NCI-H748 treated with DMSO at 0.1 percent for 48 hours (cell line): ENCODE measurements around the gene FKBP1B.
A peak's percentile ranks its signal among the peaks of the same experiment; 100 is the strongest.
"Not testable (repeated sequence)": the region's sequence is repeated elsewhere in the genome, so short reads cannot be mapped to it uniquely, and the experiment has no call there.

Experiments
- DNase-seq: peaks from one replicate; lab custom pipeline; 2025; lab: John Stamatoyannopoulos, UW

The FKBP1B gene

DNA sequence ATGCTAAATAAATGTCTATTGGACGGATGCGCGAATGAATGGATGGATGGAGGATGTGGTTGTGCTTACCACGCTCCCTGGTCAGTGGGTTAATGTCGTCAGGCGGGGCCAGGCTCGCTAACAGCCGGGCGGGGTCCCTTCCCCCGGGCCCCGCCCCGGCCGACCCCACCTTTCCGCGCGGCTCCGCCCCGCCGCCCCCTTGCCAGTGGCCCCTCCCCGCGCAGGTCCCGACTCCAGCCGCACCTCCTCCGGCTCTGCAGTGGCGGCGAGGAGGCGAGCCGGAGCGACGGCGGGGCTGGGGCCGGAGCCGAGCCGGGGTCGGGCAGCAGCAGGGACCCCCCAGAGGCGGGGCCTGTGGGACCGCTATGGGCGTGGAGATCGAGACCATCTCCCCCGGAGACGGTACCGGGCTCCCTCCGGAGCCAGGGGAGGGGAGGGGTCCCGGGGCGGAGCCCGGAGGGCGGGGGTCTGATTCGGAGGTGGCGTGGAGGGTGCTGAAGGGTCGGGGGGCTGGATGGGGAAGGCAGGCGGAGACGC is at the start of gene FKBP1B:
Gene FKBP1B, plus strand, starts transcription at position 257 of the 537 bp plus-strand sequence. Its CDS starts 109 bp downstream, at position 366.
- peak; percentile 92 for DNase-seq

DNA sequence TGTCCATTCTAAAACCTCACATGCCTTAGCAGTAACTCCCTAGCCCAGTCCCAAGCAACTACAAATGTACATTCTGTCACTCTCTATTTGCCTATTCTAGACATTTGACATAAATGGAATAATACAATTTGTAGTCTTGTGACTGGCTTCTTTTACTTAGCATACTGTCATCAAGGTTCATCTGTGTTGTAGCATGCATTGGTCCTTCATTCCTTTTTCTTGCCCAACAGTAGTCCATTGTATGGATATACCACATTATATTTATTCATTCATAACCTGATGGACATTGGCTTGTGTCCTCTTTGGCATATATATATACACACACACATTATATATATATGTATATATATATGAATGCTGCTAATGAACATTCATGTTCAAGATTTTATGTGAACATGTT is 41.8 kb upstream of the FKBP1B start:
- DNase-seq = no peak

DNA sequence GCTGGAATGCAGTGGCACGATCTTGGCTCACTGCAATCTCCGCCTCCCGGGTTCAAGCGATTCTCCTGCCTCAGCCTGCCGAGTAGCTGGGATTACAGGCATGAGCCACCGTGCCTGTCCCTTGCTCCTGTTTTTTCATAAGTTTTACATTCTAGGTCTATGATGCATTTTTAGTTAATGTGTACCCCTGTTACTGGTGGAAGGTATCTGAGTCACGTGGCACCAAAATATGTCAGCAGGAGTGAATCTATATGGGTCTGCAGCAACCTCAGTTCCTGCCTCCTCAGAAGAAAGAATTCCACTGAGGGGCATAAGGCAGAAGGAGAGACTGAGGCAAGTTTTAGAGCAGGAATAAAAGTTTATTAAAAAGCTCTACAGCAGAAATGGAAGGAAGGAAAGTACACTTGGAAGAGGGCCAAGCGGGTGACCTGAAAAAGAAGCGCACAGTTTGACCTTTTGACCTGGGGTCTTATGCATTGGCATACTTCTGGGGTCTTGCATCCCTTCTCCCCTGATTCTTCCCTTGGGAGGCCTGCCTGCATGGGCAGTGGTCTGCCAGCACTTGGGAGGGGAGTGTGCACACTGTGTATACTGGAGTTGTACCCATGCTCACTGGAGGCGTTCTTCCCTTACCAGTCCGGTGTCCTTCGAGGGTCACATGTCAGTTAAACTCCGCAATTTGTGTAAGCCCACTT is 40.7 kb upstream of the FKBP1B start:
- DNase-seq = no peak

DNA sequence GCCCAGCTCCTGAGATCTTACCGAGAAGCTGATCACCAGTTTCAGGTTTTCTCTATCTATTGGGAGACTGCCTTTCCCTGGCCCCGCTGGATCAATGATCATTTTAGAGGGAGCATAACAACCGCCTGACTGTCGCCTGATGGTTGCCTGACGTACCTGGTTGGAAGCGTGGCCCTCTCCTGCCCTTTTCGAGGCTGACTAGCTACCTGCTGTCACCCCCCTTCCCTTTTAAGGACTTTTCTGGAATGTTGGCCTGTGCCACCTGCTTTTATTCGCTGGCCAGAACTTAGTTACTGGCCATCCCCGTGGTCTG is 40.2 kb upstream of the FKBP1B start:
- DNase-seq = no peak

DNA sequence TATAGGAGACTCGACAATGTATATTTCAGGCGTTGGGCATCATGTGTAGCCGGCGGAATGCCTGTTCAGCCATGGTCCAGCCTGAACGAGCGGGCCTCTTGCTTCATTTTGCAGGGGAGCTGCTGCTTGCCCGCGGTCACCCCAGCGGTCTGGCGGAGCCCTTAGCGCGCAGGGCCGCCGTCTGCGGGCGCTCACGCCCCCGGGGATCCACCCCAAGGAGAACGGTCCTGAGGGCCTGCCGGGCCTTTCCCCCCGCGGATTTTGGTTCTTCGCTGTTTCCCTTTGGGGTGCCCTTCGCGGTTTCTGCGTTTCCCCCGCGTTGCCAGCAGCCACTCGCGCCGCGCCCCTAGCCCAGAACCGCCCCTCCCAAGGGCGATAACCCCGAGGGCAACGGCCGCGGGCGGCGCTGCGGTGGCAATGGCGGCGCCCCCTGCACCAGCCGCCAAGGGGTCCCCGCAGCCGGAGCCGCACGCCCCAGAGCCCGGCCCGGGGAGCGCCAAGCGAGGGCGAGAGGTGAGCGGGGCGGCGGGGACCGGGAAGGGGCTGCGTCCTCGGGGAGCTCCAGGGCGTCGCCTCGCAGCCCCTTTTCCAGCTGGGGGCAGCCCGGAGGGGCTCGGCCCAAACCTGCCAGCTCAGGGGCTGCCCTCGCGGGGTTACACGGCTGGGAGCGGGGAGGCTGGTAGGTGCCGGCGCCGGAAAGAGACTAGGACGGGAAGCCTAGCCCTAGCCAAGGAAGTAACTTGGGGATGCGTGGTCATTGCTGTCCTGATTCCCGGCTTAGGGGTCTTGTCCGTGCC is 39.7 kb upstream of the FKBP1B start, which contains the start of gene MFSD2B:
Gene MFSD2B, plus strand, starts transcription at position 406 of the 797 bp plus-strand sequence. Its CDS starts 12 bp downstream, at position 418.
- no peak for DNase-seq

DNA sequence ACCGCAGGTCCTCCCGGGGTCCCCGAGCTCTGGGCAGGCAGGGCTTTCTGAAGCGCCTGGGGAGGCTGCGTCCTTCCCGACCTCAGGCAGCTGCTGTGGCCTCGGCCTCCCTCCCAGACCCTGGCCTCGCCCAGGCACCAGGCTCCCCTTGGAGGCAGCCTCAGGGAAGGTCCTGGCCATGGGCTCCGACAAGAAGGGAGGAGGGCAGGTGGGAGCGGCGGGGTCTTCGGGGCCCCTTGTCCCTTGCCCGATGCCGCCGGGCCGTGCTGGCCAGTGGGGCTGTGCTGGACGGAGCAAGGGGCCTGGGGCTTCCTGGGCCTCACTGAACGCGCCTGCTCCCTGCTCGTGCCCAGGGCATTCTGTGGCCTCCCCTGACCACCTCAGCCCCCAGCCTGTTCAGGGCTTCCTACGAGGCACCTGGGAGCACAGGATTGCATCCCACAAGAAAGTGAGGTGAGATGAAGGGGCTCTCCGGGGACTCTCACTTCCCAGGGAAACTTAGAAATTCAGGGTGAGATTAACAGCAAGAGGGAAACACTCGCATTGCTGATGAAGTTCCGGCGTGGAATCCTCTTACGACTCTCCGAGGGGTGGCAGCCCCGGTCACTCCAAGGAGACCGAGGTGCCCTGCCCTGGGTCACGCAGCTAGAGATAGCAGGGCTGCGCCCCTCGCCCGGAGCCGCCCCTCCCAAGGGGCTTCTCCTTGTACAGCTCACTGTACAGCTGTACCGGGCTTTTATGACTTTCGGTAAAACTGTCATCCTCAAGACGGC is 38.9 kb upstream of the FKBP1B start:
- no peak for DNase-seq

DNA sequence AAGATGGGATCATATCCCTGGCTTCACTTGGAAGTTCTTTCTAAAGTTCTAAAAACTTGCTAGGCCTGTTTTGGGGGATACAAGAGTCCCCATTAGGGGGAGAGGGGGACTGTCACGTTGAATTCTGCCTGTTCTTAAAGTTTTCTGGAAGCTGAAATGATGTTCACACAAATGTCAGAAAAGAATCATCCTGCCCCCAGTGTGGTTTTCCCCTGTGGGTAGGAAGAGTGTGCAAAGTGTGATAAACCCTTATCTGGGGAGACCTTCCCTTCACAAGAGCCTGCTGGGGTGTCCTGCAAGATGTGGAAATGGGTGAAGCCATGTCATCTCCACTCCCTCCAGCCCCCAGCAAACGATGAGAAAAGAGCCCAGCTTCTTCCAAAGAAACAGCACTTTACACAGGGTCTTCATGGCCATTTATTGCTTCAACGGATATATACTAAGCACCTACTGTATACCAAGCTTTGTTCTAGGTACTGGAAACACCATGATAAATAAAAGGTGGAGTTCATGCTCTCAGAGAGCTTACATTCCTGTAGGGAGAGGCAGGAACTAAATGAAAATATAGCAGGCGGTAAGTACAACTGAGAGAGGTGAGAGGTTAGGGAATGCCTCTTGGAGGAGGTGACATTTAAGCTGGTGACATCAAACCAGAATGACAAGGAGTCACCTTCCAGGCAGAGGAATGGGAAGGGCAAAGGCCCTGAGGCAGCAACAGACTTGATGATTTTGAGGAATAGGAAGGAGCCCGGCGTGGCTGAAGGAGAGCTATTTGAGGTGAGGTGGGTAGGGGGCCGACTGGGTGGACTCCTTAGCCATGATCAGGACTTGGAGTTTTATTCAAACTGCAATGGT is 38.1 kb upstream of the FKBP1B start:
- no peak for DNase-seq

DNA sequence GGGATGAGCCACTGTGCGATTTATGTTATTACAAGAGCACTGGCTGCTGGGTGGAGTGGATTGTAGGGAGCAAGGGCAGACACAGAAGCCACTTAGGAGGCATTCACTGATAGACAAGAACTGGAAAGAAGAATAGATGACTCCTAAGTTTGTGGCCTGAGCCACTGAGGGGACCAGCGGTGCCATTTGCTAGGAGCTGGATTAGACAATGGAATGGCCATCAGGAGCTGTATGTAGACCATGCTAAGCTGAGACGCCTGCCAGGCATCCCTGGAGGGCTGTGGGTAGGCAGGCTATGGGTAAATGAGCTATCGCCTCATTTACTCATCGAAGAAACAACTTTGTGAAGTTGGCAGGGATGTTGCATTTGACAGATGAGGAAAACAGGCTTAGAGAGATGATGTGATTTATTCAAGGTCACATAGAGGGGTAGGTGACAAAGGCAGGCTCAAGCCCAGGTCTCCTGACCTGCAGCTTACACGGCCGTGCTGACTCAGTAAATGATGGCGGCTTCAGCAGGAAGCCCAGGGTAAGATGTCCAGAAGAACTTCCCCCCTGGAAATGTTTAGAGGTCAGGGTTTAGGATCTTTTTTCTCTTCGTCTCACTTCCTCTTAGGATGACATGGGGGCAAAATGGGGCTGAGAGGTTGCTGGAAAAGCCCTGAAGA is 36.9 kb upstream of the FKBP1B start:
- no peak for DNase-seq

DNA sequence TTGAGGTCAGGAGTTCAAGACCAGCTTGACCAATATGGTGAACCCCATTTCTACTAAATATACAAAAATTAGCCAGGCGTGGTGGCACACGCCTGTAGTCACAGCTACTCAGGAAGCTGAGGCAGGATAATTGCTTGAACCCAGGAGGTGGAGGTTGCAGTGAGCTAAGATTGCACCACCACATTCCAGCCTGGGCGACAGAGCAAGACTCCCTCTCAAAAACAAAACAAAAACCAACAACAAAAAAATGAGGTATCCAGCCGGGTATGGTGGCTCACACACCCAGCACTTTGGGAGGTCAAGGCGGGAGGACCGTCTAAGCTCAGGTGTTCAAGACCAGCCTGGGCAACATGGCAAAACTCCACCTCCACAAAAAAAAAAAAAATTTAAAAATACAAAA is 34.6 kb upstream of the FKBP1B start:
- DNase-seq = not testable (repeated sequence)

DNA sequence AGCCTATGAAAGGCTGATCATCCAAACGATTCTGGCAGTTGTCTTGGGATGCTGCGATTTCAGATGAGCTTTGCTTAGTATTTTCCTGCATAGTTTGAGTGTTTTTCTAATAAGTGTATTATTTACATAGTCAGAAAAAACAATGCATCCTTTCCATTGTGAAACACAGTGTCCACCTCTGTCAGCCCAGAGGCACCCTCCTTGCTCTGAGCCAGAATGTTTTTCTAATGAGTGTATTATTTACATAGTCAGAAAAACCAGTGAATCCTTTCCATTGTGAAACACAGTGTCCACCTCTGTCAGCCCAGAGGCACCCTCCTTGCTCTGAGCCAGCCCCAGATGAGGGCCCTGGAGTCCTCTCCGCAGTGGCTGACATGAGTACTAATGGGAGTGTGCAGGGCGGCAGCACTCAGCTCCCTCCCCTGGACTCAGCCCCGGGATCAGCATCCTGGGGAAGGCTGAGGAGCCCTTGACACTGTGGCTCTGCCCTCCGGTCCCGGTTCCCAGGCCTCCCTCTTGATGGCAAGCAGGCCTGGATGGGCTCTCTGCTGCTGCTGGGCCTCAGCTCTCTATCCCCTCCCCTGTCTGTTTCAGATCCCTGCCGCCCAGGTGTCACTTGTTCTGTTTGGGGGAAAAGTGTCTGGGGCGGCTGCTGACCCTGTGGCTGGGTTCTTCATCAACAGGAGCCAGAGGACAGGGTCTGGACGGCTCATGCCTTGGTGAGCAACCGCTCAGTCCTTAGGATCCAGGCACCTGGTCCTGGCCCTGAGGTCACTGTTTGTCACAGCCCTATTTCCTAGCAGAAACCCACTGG is 33.8 kb upstream of the FKBP1B start:
- DNase-seq = no peak

DNA sequence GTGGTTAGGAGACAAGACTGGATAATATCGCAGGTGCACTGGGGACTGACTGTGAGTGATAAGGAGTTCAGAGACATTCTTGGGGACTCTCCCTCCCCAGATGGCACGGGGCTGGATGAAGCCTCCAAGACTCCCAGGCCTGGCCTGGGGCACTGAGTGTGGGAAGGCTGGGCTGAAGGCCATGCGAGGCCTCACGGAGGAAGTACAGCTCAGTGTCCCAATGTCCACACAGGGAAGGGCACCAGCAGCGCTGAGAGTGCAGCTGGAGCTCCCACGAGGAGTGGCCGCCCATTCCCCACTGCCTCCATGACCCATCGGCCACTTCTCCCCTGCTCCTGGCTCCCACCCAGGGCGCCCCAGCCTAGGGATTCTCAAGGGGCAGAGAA is 33.2 kb upstream of the FKBP1B start:
- no peak for DNase-seq

DNA sequence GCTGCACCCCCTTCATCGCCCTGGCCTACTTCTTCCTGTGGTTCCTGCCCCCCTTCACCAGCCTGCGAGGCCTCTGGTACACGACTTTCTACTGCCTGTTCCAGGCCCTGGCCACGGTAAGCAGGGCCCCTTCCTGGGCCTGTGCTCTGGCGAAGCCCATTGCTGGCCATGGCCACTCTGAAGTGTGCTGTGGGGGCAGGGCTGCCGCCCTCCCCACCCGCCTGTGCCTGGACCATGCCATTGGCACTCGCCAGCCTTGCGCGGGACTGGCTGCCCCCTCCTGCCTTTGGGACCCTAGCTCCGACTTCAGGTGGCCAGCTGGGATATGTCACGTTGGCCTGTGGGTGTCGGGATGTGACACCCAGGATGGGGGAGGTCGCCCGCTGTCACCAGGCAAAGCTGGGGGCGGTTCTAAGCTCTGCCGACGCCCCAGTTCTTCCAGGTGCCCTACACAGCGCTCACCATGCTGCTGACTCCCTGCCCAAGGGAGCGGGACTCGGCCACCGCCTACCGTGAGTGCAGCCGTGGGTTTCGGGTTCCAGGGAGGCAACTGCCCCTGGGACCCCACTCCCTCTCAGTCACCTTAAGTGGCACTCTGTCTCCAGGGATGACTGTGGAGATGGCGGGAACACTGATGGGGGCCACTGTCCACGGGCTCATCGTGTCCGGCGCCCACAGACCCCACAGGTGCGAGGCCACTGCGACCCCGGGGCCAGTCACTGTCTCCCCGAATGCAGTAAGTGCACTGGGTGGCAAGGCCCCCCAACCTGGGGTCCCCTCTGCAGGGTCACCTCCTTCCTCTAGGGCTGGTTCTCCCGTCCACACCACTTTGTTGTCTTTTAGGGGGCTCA is 32.5 kb upstream of the FKBP1B start:
- DNase-seq = no peak

DNA sequence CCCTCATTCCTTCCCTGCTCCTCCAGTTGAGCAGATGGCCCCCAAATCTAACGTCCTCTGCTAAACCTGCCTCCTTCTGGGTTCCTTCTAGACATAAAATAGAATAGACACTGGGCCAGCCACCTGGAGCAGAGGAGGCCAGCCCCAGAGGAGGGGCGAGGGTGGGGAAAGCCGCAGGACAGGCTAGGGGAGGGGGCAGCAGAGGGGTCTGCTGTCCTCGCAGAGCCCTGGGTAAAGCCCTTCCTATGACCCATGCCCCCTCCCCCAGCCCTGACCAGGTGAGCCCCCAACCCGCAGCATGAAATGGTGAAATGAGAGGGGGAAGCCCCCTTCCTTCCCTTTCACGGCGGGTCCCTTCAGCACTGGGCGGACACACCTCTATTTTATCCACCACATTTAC is 31.8 kb upstream of the FKBP1B start:
- DNase-seq = no peak

DNA sequence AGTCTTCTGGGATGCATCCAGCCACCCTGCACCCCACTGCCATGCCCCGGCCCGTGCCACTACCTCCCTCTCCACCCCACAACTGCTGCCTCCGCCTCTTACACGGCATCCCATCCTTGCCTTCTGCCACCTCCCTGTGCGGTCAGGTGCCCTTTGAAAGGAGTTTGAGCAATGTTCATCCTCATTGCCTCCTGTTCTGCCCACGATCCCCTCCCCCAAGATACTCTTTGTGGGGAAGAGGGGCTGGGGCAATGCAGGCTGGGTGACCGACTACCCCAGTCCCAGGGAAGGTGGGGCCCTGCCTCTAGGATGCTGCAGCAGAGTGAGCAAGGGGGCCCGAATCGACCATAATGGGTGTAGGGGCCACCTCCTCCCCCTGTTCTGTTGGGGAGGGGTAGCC is 31.3 kb upstream of the FKBP1B start:
- DNase-seq = no peak

DNA sequence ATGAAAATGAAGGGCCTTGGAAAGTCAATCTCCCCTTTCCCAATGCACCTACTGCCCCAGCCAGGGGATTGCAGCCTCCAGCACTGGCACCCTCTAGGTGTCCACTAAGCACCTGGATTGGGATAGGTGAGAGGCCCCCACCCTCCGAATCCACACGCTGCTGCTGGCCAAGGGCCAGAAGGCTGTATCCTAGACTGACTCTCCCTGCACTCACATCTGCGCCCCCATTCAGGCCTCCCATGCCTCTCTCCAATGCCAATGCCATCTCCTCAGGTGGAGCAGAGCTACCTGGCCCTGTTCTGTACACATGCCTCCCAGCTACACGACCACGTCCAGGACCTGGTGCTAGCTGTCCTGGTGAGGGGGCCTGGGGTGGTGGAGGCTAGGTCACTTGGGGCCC is 29.8 kb upstream of the FKBP1B start:
- DNase-seq = no peak

DNA sequence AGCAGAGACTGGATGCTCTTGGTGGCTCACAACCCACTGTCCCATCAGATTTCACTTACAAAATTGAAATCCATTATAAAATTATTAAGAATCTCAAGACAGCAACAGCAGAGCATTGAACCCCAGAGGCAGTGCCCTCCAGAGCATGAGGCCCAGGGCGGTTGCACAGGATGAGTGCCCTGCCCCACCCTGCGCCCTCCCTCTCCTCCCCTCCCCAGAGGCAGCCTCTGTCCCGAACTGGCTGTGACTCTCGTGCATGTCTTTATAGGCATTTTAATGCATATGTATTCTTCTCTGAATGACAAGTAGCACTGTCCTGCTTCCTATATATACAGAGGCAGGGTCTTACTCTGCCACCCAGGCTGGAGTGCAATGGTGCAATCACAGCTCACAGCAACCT is 29.3 kb upstream of the FKBP1B start:
- DNase-seq = no peak

DNA sequence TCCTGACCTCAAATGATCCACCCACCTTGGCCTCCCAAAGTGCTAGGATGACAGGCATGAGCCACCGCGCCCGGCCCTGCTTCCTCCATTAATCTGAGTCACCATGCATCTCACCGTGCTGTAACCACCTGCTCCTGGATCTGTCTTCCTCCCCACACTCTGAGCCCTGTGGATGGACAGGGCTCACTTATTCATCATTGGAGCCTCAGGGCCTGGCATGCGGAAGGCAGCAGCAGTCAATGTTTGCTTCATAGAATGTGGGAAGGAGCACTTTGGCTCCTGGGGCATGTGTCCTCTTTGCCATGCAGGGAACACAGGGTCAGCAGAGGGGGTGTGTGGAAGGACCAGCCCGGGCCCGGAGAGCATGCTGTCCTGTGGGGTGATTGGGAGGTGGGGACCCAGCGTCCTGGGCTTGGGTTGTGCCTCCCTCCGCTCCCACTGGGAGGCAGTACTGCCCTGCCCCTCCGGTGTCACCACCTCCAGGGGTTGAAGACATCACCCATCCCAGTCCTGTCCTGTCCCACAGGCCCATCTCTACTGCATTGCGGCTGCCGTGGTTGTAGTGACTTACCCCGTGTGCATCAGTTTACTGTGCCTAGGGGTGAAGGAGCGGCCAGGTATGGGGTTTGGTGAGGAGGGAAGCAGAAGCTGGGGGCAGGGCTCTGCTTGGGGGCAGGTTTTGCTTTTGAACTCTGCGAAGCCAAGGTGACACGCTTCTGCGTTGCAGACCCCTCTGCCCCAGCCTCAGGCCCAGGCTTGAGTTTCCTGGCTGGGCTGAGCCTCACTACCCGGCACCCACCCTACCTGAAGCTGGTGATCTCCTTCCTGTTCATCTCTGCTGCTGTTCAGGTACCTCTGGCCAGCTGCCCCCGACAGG is 28.2 kb upstream of the FKBP1B start:
- DNase-seq = no peak

DNA sequence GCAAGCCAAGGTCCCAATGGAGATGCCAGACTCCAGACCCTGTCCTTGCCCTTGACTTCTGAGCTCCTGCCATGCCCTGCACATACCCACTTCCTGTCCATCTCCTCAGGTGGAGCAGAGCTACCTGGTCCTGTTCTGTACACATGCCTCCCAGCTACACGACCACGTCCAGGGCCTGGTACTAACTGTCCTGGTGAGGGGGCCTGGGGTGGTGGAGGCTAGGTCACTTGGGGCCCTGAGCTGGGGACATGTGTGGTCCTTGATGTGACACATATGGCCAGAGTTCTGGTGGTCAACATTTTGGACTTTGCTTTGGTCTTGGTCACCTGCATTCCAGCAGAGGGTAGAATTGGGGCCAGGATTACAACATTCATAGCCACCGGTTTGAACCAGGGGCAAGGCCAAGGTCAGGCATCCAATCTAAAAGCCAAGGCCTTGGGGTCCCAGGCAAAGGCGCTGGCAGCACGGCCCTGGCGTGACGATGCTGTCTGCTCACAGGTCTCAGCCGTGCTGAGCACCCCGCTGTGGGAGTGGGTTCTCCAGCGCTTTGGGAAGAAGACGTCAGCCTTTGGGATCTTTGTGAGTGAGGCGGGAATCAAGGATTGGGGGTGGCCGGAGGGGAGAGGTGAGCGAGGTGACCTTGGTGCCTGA is 27.1 kb upstream of the FKBP1B start:
- no peak for DNase-seq
